SK-N-SH (cell line): ENCODE data around the gene SYNE2. TPM values are rescaled to one million over a fixed set of nuclear protein-coding genes. Genes with fewer than 3 reads are reported as not detected.

Experiments used
- CTCF ChIA-PET: fragments of 300-600, 350-600 bp; formaldehyde crosslinking; extraction: SDS; loops from one replicate; lab custom pipeline; 2021; lab: Yijun Ruan, JAX
- POLR2A ChIA-PET: fragments of 350-600 bp; sonication (Branson Sonifier 250); formaldehyde crosslinking; extraction: SDS; loops from one replicate; lab custom pipeline; 2020; ENCODE audit warnings: antibody characterized with exemption, inconsistent platforms; lab: Yijun Ruan, JAX
- DNase-seq: peaks from one replicate; pipeline ENCODE4 v3.0.0; 2012
- H2AFZ ChIP-seq: fragments of 200-600 bp; sonication (generic); 2 replicates; pipeline ENCODE4 v1.8.1; 2016; ENCODE audit warnings: antibody characterized with exemption, mild to moderate bottlenecking, low read depth
- H3F3A ChIP-seq: fragments of 200-600 bp; sonication (generic); replicated peaks from 2 replicates; pipeline ENCODE3; 2016; ENCODE audit warnings: antibody characterized with exemption, mild to moderate bottlenecking; ENCODE audit not compliant: insufficient read depth
- H3K27ac ChIP-seq, 2 experiments: fragments of 200-500 bp in 1 of 2; fragments of 200-600 bp in 1 of 2; sonication (Bioruptor generic) in 1 of 2; sonication (generic), shearing (Covaris generic) in 1 of 2; 2 replicates each; pipeline versions ENCODE4 v1.5.1 to v1.6.1; 2014 to 2016; ENCODE audit warnings: low read depth in 2 of 2, inconsistent platforms in 1 of 2, low read length in 1 of 2, mild to moderate bottlenecking in 1 of 2, mixed read lengths in 1 of 2
- H3K27me3 ChIP-seq: fragments of 200-600 bp; sonication (generic), shearing (Covaris generic); 2 replicates; pipeline ENCODE4 v1.6.1; 2016; ENCODE audit warnings: mixed run types; ENCODE audit not compliant: insufficient read depth
- H3K36me3 ChIP-seq, 2 experiments: fragments of 200-500 bp in 1 of 2; fragments of 200-600 bp in 1 of 2; sonication (Bioruptor generic) in 1 of 2; sonication (generic) in 1 of 2; replicated peaks in 1 of 2; 2 replicates each; pipeline versions ENCODE3 to v1.5.1; 2014 to 2016; ENCODE audit warnings: low read length in 1 of 2, mild to moderate bottlenecking in 1 of 2; ENCODE audit not compliant: insufficient read depth in 2 of 2, control insufficient read depth in 1 of 2
- H3K4me1 ChIP-seq, 2 experiments: fragments of 200-500 bp in 1 of 2; fragments of 200-600 bp in 1 of 2; sonication (Bioruptor generic) in 1 of 2; sonication (generic), shearing (Covaris generic) in 1 of 2; 2 replicates each; pipeline versions ENCODE4 v1.5.1 to v1.6.1; 2014 to 2016; ENCODE audit warnings: low read depth in 1 of 2, low read length in 1 of 2, mixed run types in 1 of 2; ENCODE audit not compliant: insufficient read depth in 2 of 2, control insufficient read depth in 1 of 2
- H3K4me2 ChIP-seq: fragments of 200-600 bp; sonication (generic), shearing (Covaris generic); 2 replicates; pipeline ENCODE4 v1.6.1; 2017; ENCODE audit warnings: mixed run types
- H3K4me3 ChIP-seq, 2 experiments: fragments of 200-500 bp in 1 of 2; fragments of 200-600 bp in 1 of 2; sonication (Bioruptor generic) in 1 of 2; sonication (generic), shearing (Covaris generic) in 1 of 2; 2 replicates each; pipeline versions ENCODE4 v1.5.1 to v1.8.1; 2014 to 2016; ENCODE audit warnings: low read depth in 2 of 2, inconsistent platforms in 1 of 2, low read length in 1 of 2, mild to moderate bottlenecking in 1 of 2, mixed read lengths in 1 of 2, moderate library complexity in 1 of 2
- H3K79me2 ChIP-seq: fragments of 200-600 bp; sonication (generic); 2 replicates; pipeline ENCODE4 v1.8.1; 2017; ENCODE audit warnings: mild to moderate bottlenecking; ENCODE audit not compliant: insufficient read depth
- H3K9ac ChIP-seq: fragments of 200-600 bp; sonication (generic); 2 replicates; pipeline ENCODE4 v1.6.1; 2017; ENCODE audit warnings: mixed run types
- H3K9me2 ChIP-seq: fragments of 200-600 bp; sonication (generic); 2 replicates; pipeline ENCODE4 v1.6.1; 2017; ENCODE audit warnings: mixed run types
- H3K9me3 ChIP-seq: fragments of 200-600 bp; sonication (generic); 2 replicates; pipeline ENCODE4 v1.6.1; 2017; ENCODE audit warnings: mixed run types, mild to moderate bottlenecking, moderate library complexity
- H4K20me1 ChIP-seq: fragments of 200-600 bp; sonication (generic); 2 replicates; pipeline ENCODE4 v1.6.1; 2017; ENCODE audit warnings: mild to moderate bottlenecking, mixed run types; ENCODE audit not compliant: insufficient read depth
- ELF1 ChIP-seq: IDR thresholded peaks from 2 replicates; pipeline ENCODE4 v1.4.0; 2012
- EZH2phosphoT487 ChIP-seq: fragments of 200-600 bp; sonication (generic); IDR thresholded peaks from 2 replicates; pipeline ENCODE4 v1.6.1; 2017; ENCODE audit warnings: low read depth, mixed run types, mild to moderate bottlenecking, antibody characterized with exemption, moderate library complexity, borderline replicate concordance
- FOXJ3 ChIP-seq: sonication (generic); formaldehyde crosslinking; IDR thresholded peaks from 2 replicates; pipeline ENCODE4 v1.5.1; 2020; ENCODE audit warnings: mild to moderate bottlenecking, missing genetic modification reagents
- FOXM1 ChIP-seq: IDR thresholded peaks from 2 replicates; pipeline ENCODE4 v1.4.0; 2012; ENCODE audit warnings: low read depth, mild to moderate bottlenecking
- JUND ChIP-seq: IDR thresholded peaks from 2 replicates; pipeline ENCODE4 v1.4.0; 2012
- RAD21 ChIP-seq: IDR thresholded peaks from 2 replicates; pipeline ENCODE4 v1.6.1; 2012; ENCODE audit warnings: mild to moderate bottlenecking, low read length
- RCOR1 ChIP-seq: fragments of 150-350 bp; IDR thresholded peaks from 2 replicates; pipeline ENCODE4 v1.6.1; 2017; ENCODE audit warnings: antibody characterized with exemption, low read length
- REST ChIP-seq: IDR thresholded peaks from 2 replicates; pipeline ENCODE4 v1.6.1; 2012; ENCODE audit warnings: mild to moderate bottlenecking, low read depth, low read length, moderate library complexity
- RFX5 ChIP-seq: IDR thresholded peaks from 2 replicates; pipeline ENCODE4 v1.6.1; 2012; ENCODE audit warnings: mild to moderate bottlenecking, improper control_type of control experiment, low read length
- SMC3 ChIP-seq: IDR thresholded peaks from 2 replicates; pipeline ENCODE4 v1.6.1; 2012; ENCODE audit warnings: low read depth, low read length, improper control_type of control experiment
- TCF12 ChIP-seq: IDR thresholded peaks from 2 replicates; pipeline ENCODE4 v1.4.0; 2012
- USF2 ChIP-seq: fragments of 150-350 bp; IDR thresholded peaks from 2 replicates; pipeline ENCODE4 v1.6.1; 2017; ENCODE audit warnings: antibody characterized with exemption, low read length, low read depth, borderline replicate concordance
- ZBTB33 ChIP-seq: IDR thresholded peaks from 2 replicates; pipeline ENCODE4 v1.4.0; 2012; ENCODE audit warnings: low read depth, borderline replicate concordance
- WGBS: methylation state at CpG from one replicate; pipeline ENCODE4 v1.1.6; 2017; ENCODE audit warnings: low lambda C conversion rate; 5-methylcytosine and 5-hydroxymethylcytosine counted together
- polyA plus RNA-seq, 3 experiments: library from polyadenylated mRNA; depleted of rRNA; stranded (reverse); fragments of >200 nt; gene quantifications; 2 replicates each; pipeline ENCODE4 v1.2.3, GENCODE V29; 2012

Gene SYNE2
- polyA plus RNA-seq, 1 of the 3 experiments (the other 2 are of a cell fraction) = 7.1 TPM

- H3K9ac ChIP-seq = no peak overlapping the region
- CTCF ChIA-PET = interaction anchor here (0.7 kb wide), 1 partner anchor 257 kb away, joined by 3 read pairs; the partner anchor contains the start of gene SYNE2
- no peaks in the 10 kb centered on the region for H3K9me3 ChIP-seq
- H3K79me2 ChIP-seq = no peaks in the 10 kb centered on the region
- POLR2A ChIA-PET = no interaction called here
- H3K27me3 ChIP-seq = no peaks in the 10 kb centered on the region
- DNase-seq = no peak
- H4K20me1 ChIP-seq = no peaks in the 10 kb centered on the region
- no peaks in the 10 kb centered on the region for H3K4me1 ChIP-seq
- no peak overlapping the region for H2AFZ ChIP-seq
- TF ChIP-seq USF2 (no peak), EZH2phosphoT487 (no peak), REST (no peak), FOXM1 (no peak), ZBTB33 (no peak), FOXJ3 (no peak), ELF1 (no peak), RCOR1 (no peak), SMC3 (no peak), TCF12 (no peak), RFX5 (no peak), RAD21 (no peak), JUND (no peak)
- no peaks in the 10 kb centered on the region for H3F3A ChIP-seq
- 76% methylated on average over 1 of the region's 1 CpG for WGBS
- no peak overlapping the region for H3K4me2 ChIP-seq
- H3K36me3 ChIP-seq = peaks cover 3% of the 10 kb centered on the region in 2 experiments
- no peaks in the 10 kb centered on the region for H3K9me2 ChIP-seq
- no peak overlapping the region for H3K4me3 ChIP-seq
- H3K27ac ChIP-seq = no peak overlapping the region
Measured at GRCh38 chr14:64109819-64110554, 257.2 kb downstream of the SYNE2 start.
